Suprapubic skin (tissue), 4 donors: Measurements from ENCODE around the gene PSIP1. TPM values are rescaled to one million over a fixed set of nuclear protein-coding genes. Genes with fewer than 3 reads are reported as not detected.
"Not testable (repeated sequence)": the region's sequence is repeated elsewhere in the genome, so short reads cannot be mapped to it uniquely, and the experiment has no call there.

Source experiments
- DNase-seq, 2 donors: peaks; one replicate each; pipeline ENCODE4 v3.0.0-alpha.2; 2019; ENCODE audit warnings: low spot score in 2 of 2
- H3K27ac ChIP-seq: fragments of 200-600 bp; sonication (generic); one replicate; pipeline ENCODE4 v1.5.1; 2019
- H3K27me3 ChIP-seq: fragments of 200-600 bp; sonication (generic); one replicate; pipeline ENCODE4 v1.5.1; 2019
- H3K36me3 ChIP-seq: fragments of 200-600 bp; sonication (generic); one replicate; pipeline ENCODE4 v1.5.1; 2019
- H3K4me1 ChIP-seq: fragments of 200-600 bp; sonication (generic); one replicate; pipeline ENCODE4 v1.5.1; 2019
- H3K4me3 ChIP-seq: fragments of 200-600 bp; sonication (generic); one replicate; pipeline ENCODE4 v1.5.1; 2019; ENCODE audit warnings: mild to moderate bottlenecking
- H3K9me3 ChIP-seq: fragments of 200-600 bp; sonication (generic); one replicate; pipeline ENCODE4 v1.5.1; 2019
- EP300 ChIP-seq: sonication (generic); formaldehyde crosslinking; IDR thresholded peaks from one replicate; pipeline ENCODE4 v1.6.1; 2017; ENCODE audit warnings: antibody characterized with exemption
- POLR2A ChIP-seq, 2 donors: fragments of 450-650 bp; IDR thresholded peaks; one replicate each; pipeline ENCODE4 v1.6.1; 2017; ENCODE audit warnings: antibody characterized with exemption in 2 of 2, mild to moderate bottlenecking in 2 of 2, moderate library complexity in 2 of 2
- POLR2AphosphoS5 ChIP-seq, 3 donors: sonication (generic); formaldehyde crosslinking; IDR thresholded peaks; one replicate each; pipeline ENCODE4 v1.6.1; 2017; ENCODE audit warnings: antibody characterized with exemption in 3 of 3
- WGBS: methylation state at CpG from one replicate; pipeline ENCODE4 v1.1.5; 2018; 5-methylcytosine and 5-hydroxymethylcytosine counted together
- total RNA-seq, 4 donors: library from RNA; depleted of rRNA; stranded (reverse); fragments of >200 nt; gene quantifications; one replicate each; pipeline ENCODE4 v1.1.0, GENCODE V29; 2016
- TF ChIP-seq, protein P1 (sequence below), 2 donors: fragments of 200-600 bp in 1 of 2; fragments of 450-650 bp in 1 of 2; sonication (generic) in 1 of 2; IDR thresholded peaks; one replicate each; pipeline ENCODE4 v1.5.1; 2016 to 2019; ENCODE audit warnings: antibody characterized with exemption in 2 of 2, mild to moderate bottlenecking in 1 of 2, moderate library complexity in 1 of 2

The PSIP1 gene
- total RNA-seq, 4 donors from 2014 or later = 13.0 to 30.0 (median 16.0) TPM

DNA sequence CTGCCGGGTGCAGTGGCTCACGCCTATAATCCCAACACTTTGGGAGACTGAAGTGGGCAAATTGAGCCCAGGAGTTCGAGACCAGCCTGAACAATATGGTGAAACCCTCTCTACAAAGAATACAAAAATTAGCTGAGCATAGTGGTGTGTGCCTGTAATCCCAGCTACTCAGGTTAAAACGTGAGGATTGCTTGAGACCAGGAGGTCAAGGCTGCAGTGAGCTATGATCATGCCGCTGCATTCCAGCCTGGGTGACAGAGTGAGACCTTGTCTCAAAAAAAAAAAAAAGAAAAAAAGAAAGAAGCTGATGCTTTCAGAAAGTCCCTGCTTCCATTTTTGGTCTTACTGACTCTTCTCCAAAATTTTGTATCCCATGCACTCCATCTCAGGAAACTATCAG, 56.8 kb downstream of the PSIP1 start:
- no peaks in the 10 kb centered on the region for H3K9me3 ChIP-seq
- peaks cover 56% of the 10 kb centered on the region for H3K36me3 ChIP-seq
- no peak overlapping the region for H3K27ac ChIP-seq
- 94% methylated on average over 5 of the region's 5 CpGs for WGBS
- TF ChIP-seq EP300 (no peak), POLR2AphosphoS5 (IDR thresholded peaks at IDR 0.05) (no peak), POLR2A (IDR thresholded peaks at IDR 0.05) (no peak)
- TF ChIP-seq, protein P1, sequence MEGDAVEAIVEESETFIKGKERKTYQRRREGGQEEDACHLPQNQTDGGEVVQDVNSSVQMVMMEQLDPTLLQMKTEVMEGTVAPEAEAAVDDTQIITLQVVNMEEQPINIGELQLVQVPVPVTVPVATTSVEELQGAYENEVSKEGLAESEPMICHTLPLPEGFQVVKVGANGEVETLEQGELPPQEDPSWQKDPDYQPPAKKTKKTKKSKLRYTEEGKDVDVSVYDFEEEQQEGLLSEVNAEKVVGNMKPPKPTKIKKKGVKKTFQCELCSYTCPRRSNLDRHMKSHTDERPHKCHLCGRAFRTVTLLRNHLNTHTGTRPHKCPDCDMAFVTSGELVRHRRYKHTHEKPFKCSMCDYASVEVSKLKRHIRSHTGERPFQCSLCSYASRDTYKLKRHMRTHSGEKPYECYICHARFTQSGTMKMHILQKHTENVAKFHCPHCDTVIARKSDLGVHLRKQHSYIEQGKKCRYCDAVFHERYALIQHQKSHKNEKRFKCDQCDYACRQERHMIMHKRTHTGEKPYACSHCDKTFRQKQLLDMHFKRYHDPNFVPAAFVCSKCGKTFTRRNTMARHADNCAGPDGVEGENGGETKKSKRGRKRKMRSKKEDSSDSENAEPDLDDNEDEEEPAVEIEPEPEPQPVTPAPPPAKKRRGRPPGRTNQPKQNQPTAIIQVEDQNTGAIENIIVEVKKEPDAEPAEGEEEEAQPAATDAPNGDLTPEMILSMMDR (IDR thresholded peaks at IDR 0.05) = no peak
- no peaks in the 10 kb centered on the region for H3K27me3 ChIP-seq
- DNase-seq = no peak
- H3K4me1 ChIP-seq = no peaks in the 10 kb centered on the region
- H3K4me3 ChIP-seq = no peak overlapping the region

DNA sequence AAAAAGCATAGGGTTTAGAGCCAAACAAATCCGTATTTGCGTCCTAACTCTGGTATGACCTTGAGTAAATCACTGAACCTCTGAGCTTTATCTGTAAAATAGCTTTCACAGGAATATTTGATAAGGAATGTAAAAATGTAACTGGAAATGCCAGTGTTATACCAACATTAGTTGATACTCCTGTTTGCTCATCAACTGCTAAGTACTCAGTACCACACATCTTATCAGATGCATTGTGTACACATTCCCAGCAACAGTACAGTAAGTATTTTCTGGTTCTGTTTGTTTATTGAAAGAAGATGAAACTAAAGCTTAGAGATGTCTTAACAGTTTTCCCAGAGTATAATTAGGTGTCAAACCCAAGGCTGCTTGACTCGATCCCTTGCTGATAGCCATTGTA, 66.6 kb downstream of the PSIP1 start:
- WGBS = 92% methylated on average over 3 of the region's 3 CpGs
- Histone ChIP-seq H3K9me3 (no peaks in the 10 kb centered on the region), H3K4me3 (no peak overlapping the region), H3K27me3 (no peaks in the 10 kb centered on the region), H3K36me3 (peaks cover 68% of the 10 kb centered on the region), H3K4me1 (no peaks in the 10 kb centered on the region), H3K27ac (no peak overlapping the region)
- DNase-seq = no peak
- no peak for TF ChIP-seq POLR2A (IDR thresholded peaks at IDR 0.05)
- TF ChIP-seq EP300 = no peak
- TF ChIP-seq, protein P1 (IDR thresholded peaks at IDR 0.05) = no peak
- no peak for TF ChIP-seq POLR2AphosphoS5 (IDR thresholded peaks at IDR 0.05)

DNA sequence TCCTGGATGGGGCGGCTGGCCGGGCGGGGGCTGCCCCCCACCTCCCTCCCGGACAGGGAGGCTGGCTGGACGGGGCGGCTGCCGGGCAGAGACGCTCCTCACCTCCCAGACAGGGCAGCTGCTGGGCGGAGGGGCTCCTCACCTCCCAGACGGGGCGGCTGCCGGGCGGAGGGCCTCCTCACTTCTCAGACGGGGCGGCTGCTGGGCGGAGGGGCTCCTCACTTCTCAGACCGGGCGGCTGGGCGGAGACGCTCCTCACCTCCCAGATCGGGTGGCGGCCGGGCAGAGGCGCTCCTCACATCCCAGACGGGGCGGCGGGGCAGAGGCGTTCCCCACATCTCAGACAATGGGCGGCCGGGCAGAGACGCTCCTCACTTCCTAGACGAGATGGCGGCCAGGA, 68.5 kb downstream of the PSIP1 start:
- H3K27ac ChIP-seq, H3K27me3 ChIP-seq, H3K4me3 ChIP-seq, DNase-seq, H3K9me3 ChIP-seq, H3K4me1 ChIP-seq: not testable (repeated sequence)
- peaks cover 56% of the 10 kb centered on the region for H3K36me3 ChIP-seq
- 96% methylated on average over 9 of the region's 33 CpGs for WGBS

DNA sequence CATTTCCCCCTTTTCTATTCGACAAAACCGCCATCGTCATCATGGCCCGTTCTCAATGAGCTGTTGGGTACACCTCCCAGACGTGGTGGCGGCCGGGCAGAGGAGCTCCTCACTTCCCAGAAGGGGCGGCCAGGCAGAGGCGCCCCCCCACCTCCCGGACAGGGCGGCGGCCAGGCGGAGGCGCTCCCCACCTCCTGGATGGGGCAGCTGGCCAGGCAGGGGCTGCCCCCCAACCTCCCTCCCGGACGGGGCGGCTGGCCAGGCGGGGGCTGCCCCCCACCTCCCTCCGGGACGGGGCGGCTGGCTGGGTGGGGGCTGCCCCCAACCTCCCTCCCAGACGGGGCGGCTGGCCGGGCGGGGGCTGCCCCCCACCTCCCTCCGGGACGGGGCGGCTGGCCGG, 68.9 kb downstream of the PSIP1 start:
- not testable (repeated sequence) for H3K27ac ChIP-seq, H3K27me3 ChIP-seq, DNase-seq, H3K9me3 ChIP-seq, H3K4me1 ChIP-seq, H3K4me3 ChIP-seq
- H3K36me3 ChIP-seq = peaks cover 54% of the 10 kb centered on the region
- WGBS = 93% methylated on average over 3 of the region's 29 CpGs

DNA sequence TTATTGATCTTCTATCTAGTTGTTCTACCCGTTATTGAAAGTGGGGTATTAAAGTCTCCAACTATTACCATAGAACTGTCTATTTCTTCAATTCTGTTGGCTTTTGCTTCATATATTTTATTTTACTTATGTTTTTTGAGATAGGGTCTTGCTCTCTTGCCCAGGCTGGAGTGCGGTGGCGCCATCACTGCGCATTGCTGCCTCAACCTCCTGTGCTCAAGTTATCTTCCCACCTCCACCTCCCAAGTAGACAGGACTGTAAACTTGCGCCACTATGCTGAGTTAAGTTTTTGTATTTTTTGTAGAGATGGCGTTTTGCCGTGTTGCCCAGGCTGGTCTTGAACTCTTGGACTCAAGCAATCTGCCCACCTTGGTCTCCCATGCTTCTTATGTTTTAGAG, 71.9 kb downstream of the PSIP1 start:
- H3K36me3 ChIP-seq = peaks cover 41% of the 10 kb centered on the region
- no peak overlapping the region for H3K4me3 ChIP-seq
- WGBS = 98% methylated on average over 7 of the region's 7 CpGs
- no peaks in the 10 kb centered on the region for H3K27me3 ChIP-seq
- no peak for DNase-seq
- H3K27ac ChIP-seq = no peak overlapping the region
- H3K9me3 ChIP-seq = no peaks in the 10 kb centered on the region
- TF ChIP-seq EP300 (no peak), POLR2A (IDR thresholded peaks at IDR 0.05) (no peak), POLR2AphosphoS5 (IDR thresholded peaks at IDR 0.05) (no peak)
- TF ChIP-seq, protein P1 (IDR thresholded peaks at IDR 0.05) = no peak
- peaks cover 4% of the 10 kb centered on the region for H3K4me1 ChIP-seq

DNA sequence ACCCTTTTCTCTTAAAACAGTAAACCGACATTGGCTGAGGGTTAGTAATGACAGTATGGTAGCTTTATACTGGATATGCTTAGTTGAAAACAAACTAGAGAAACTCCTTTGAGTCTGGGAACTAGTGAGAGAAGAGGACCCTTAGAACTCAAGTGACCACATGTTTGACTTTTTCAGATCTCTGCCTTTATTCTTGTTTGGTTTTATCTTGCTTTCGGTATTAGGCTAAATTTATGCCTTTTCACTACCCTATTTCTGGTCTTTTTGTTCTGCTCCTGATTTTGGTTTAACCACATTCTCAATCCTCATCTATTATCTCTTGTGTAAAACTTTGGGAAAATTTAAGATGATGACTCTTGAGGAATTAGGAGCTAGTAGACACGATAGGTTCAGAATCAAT, 77.1 kb downstream of the PSIP1 start:
- Histone ChIP-seq H3K4me1 (peaks cover 17% of the 10 kb centered on the region), H3K27me3 (no peaks in the 10 kb centered on the region), H3K9me3 (no peaks in the 10 kb centered on the region), H3K4me3 (no peak overlapping the region), H3K36me3 (peaks cover 26% of the 10 kb centered on the region), H3K27ac (no peak overlapping the region)
- no peak for DNase-seq
- TF ChIP-seq EP300 (no peak), POLR2A (IDR thresholded peaks at IDR 0.05) (no peak), POLR2AphosphoS5 (IDR thresholded peaks at IDR 0.05) (no peak)
- TF ChIP-seq, protein P1 (IDR thresholded peaks at IDR 0.05) = no peak
- 94% methylated on average over 3 of the region's 3 CpGs for WGBS
